Mucosa of descending colon (tissue), 3 donors: Measurements from ENCODE around the gene ZFP36L2. TPM values are rescaled to one million over a fixed set of nuclear protein-coding genes. Genes with fewer than 3 reads are reported as not detected.

ENCODE experiments used
- ATAC-seq: fragments of 200-7000 bp; cut with Tn5 transposase; one replicate; pipeline ENCODE4 v1.9.1; 2020; ENCODE audit warnings: mild to moderate bottlenecking, moderate library complexity
- DNase-seq, 3 donors: peaks; one replicate each; pipeline ENCODE4 v3.0.0-alpha.2; 2020
- H3K36me3 ChIP-seq: fragments of 200-600 bp; one replicate; pipeline ENCODE4 v1.8.0; 2021; ENCODE audit warnings: low read depth, mild to moderate bottlenecking
- H3K4me1 ChIP-seq: fragments of 200-600 bp; one replicate; pipeline ENCODE4 v1.8.0; 2021; ENCODE audit warnings: low read depth, mild to moderate bottlenecking
- H3K4me3 ChIP-seq: fragments of 200-600 bp; one replicate; pipeline ENCODE4 v1.8.0; 2021; ENCODE audit warnings: mild to moderate bottlenecking
- H3K9me3 ChIP-seq: fragments of 200-600 bp; one replicate; pipeline ENCODE4 v1.8.0; 2021; ENCODE audit warnings: mild to moderate bottlenecking
- intact Hi-C, 2 donors: fragments of 100-400 bp; cut with DNase I in 1 of 2; cut with micrococcal nuclease in 1 of 2; formaldehyde crosslinking; loops; one replicate each; pipeline versions ENCODE4 v1.11.0 to v1.11.1; 2022; cut with DNase I, micrococcal nuclease
- total RNA-seq, 3 donors: library from RNA; stranded (reverse); fragmentation: NEBNext Ultra II Directional in 2 of 3; extraction: Animal tissue kit (Norgen Biotek cat#: 25700) in 2 of 3; gene quantifications; one replicate each; pipeline versions ENCODE4 v1.2.1 to v1.2.4, GENCODE V29; 2021 to 2023
- TF ChIP-seq, protein P1 (sequence below): fragments of 200-600 bp; IDR thresholded peaks from one replicate; pipeline ENCODE4 v1.8.0; 2022; ENCODE audit warnings: antibody characterized with exemption, mild to moderate bottlenecking
- donor health status: DM: no; HTN: no; CAD: no; lungs with moderate emphysema.
- donor health status: DM: no; HTN: no; CAD: no.
- donor health status: DM: no; HTN: yes; CAD: no.

Gene ZFP36L2
- total RNA-seq, 3 donors from 2014 or later: 160 to 198 (median 169) TPM

DNA sequence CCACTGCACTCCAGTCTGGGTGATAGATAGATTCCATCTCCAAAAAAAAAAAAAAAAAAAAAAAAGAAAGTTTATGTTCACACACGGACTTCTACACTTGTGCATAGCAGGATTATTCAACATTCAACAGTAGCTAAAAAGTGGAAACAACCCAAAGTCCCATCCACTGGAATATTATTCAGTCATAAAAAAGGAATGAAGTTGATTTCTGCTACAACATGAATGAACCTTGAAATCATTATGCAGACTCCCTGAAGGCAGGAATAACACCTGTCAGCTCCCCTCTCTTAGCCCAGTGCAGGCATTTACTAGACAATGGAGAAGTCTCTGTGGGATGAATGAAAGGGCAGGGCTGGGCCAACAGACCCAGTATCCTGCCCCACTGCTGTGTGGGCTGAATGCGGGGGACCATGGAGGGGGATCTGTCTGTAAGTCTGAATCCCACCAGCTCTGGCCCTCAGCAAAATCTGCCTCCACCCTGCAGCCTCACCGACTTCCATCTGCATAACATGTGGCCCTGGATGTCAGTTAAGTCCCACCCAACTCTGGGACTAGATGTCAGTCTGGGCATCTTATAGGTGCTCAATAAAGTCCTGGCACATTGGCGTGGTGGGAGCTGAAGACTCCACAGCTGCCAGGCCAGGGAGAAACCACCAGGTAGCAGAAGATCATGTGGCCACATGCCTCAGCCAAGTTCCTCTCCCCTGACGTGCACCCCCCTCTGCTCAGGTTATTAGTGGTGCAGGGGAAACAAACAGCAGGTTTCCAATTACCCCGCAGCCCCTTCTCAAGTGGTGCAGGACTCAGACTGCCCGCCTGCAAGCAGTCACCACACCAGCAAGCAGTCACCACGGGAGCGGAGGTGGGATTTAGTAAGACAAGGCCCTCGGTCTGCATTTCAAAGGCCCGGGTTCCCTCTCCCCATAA, 8.9 kb downstream of the ZFP36L2 start:
- Histone ChIP-seq H3K36me3 (peaks cover 4% of the 10 kb centered on the region), H3K9me3 (no peaks in the 10 kb centered on the region), H3K4me1 (peaks cover 29% of the 10 kb centered on the region), H3K4me3 (no peak overlapping the region)
- ATAC-seq (no peak), DNase-seq (peak in 1 of 3 donors; percentile 50)
- TF ChIP-seq, protein P1, sequence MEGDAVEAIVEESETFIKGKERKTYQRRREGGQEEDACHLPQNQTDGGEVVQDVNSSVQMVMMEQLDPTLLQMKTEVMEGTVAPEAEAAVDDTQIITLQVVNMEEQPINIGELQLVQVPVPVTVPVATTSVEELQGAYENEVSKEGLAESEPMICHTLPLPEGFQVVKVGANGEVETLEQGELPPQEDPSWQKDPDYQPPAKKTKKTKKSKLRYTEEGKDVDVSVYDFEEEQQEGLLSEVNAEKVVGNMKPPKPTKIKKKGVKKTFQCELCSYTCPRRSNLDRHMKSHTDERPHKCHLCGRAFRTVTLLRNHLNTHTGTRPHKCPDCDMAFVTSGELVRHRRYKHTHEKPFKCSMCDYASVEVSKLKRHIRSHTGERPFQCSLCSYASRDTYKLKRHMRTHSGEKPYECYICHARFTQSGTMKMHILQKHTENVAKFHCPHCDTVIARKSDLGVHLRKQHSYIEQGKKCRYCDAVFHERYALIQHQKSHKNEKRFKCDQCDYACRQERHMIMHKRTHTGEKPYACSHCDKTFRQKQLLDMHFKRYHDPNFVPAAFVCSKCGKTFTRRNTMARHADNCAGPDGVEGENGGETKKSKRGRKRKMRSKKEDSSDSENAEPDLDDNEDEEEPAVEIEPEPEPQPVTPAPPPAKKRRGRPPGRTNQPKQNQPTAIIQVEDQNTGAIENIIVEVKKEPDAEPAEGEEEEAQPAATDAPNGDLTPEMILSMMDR: no peak
- intact Hi-C loops: loop anchor here in 1 of 2 donors (5.0 kb wide), 1 partner anchor 45 kb away; no protein-coding TSS in a partner anchor

DNA sequence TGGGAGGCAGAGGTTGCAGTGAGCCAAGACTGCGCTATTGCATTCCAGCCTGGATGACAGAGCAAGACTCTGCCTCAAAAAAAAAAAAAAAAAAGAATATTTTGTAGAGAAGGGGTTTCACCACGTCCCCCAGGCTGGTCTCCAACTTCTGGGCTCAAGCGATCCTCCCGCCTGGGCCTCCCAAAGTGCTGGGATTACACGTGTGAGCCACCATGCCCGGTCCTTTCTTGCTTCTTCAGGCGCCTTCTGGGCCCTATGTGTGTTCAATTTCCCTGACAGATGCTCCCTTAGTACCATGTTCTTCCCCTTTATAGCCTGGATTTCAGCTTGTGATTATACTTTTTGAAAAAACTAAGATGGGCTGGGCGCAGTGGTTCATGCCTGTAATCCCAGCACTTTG, 9.8 kb downstream of the ZFP36L2 start:
- intact Hi-C loops: loop anchor here in 1 of 2 donors (5.0 kb wide), 1 partner anchor 44 kb away; no protein-coding TSS in a partner anchor
- H3K4me1 ChIP-seq: peaks cover 29% of the 10 kb centered on the region

DNA sequence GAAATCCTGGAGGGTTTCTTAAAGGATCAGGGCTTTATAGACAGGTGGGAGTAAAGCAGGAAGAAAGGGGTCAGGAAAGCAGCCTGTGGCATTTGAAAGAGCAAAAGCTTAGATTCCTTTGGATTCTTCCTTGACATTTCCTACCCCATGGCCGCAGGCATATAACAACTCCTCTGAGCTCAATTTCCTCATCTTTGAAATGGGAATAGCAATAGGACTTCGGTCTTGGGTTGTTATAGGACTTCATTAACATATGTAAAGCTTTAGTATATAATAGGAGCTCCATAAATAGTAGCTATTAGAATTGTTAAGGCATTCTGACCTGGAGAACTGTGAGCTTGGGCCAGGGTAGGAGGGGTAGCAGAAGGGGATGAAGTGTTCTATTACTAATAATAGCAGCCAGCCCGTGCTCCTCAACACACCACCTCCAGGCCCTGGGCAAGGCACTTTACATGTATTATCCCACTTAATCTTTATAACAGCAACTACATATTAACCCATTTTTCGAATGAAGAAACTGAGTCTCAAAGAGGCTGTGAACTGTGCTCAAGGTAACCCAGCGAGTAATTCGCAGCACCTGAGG, 10.6 kb downstream of the ZFP36L2 start:
- peaks cover 4% of the 10 kb centered on the region for H3K36me3 ChIP-seq
- intact Hi-C loops: loop anchor here in 1 of 2 donors (5.0 kb wide), 1 partner anchor 43 kb away; no protein-coding TSS in a partner anchor
- H3K4me3 ChIP-seq: no peak overlapping the region
- H3K4me1 ChIP-seq: peaks cover 22% of the 10 kb centered on the region
- TF ChIP-seq, protein P1: no peak
- ATAC-seq: no peak
- no peaks in the 10 kb centered on the region for H3K9me3 ChIP-seq
- no peak for DNase-seq

More for the DNA sequence above, 9.8 kb downstream of the ZFP36L2 start:
- TF ChIP-seq, protein P1: no peak
- ATAC-seq: no peak
- no peak overlapping the region for H3K4me3 ChIP-seq
- H3K36me3 ChIP-seq: peaks cover 4% of the 10 kb centered on the region
- H3K9me3 ChIP-seq: no peaks in the 10 kb centered on the region
- no peak for DNase-seq

DNA sequence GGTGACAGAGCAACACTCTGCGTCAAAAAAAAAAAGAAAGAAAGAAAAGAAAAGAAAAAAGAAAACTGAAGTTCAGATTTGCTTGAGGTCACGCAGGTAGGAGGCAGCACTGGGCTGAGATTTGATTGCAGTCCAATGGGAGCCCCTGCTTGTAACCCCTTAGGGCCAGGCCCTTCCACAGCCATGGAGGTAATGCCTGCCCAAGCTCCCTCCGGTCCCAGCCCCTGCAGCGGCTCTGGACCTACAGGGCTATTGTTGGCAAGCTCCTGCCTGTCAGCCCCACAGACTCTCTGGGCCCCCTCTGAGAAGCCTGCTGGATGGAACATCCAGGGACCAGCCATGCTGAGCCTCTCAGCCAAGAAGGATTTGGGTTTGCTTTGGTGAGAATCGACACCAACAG, 12.2 kb downstream of the ZFP36L2 start:
- TF ChIP-seq, protein P1: no peak
- intact Hi-C loops: no loop called here
- DNase-seq: peak in 1 of 3 donors; percentile 50
- Histone ChIP-seq H3K9me3 (no peaks in the 10 kb centered on the region), H3K4me1 (peaks cover 26% of the 10 kb centered on the region), H3K36me3 (no peaks in the 10 kb centered on the region), H3K4me3 (no peak overlapping the region)
- no peak for ATAC-seq

DNA sequence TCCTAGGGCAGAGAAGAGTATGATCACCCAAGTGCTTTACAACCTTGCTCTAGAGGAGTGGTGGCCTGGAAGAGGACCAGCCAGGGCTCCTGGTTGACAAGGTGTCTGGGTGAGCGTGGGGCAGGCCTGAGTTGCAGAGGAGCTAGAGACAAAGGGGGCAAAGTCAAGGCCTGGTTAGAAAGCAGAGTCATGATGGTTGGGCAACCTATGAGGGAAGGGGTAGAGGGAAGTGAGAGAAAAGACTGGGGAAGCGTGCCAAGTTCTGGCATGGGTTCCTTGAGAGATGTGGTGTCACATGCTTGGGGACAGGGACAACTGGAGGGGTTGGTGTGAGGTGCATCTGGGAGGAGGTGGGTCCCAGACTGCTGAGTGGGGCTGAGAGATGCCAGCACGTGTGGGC, 13.5 kb downstream of the ZFP36L2 start:
- ATAC-seq (peak; percentile 9), DNase-seq (peak in 2 of 3 donors; percentile 36 to 53)
- intact Hi-C loops: no loop called here
- TF ChIP-seq, protein P1: no peak
- no peaks in the 10 kb centered on the region for H3K9me3 ChIP-seq
- no peaks in the 10 kb centered on the region for H3K36me3 ChIP-seq
- H3K4me1 ChIP-seq: peaks cover 16% of the 10 kb centered on the region
- no peak overlapping the region for H3K4me3 ChIP-seq
